ENCODE results near the gene SMO. TPM values are rescaled to one million over a fixed set of nuclear protein-coding genes. Genes with fewer than 3 reads are reported as not detected.
A peak's percentile ranks its signal among the peaks of the same experiment; 100 is the strongest.

SMO gene
- total and polyA plus RNA-seq, 2 experiments from 2014 or later, result 13.1 to 61.5 TPM

GRCh38 chr7:129225931-129226572 is 37.6 kb downstream of the SMO start:
- peak overlapping the region; percentile 9 for H2AFZ ChIP-seq
- peaks cover 8% of the 10 kb centered on the region; the same call in 1 of the 2 replicates for H4K20me1 ChIP-seq (replicated peaks; ENCODE audit: insufficient read depth)
- no peaks in the 10 kb centered on the region for H3K9me3 Mint-ChIP-seq
- no peak for DNase-seq (ENCODE audit: low spot score)
- H3K4me2 ChIP-seq, result peak overlapping the region; percentile 80
- H3K27ac Mint-ChIP-seq, result no peak overlapping the region
- peaks cover 5% of the 10 kb centered on the region for H3K27me3 Mint-ChIP-seq (ENCODE audit: insufficient read depth, low read depth, poor library complexity)
- peaks cover 51% of the 10 kb centered on the region for H3K79me2 ChIP-seq (replicated peaks; ENCODE audit: insufficient read depth)
- no peak for ATAC-seq
- peak overlapping the region; percentile 88 for H3K4me3 Mint-ChIP-seq
- no peaks in the 10 kb centered on the region; the same call in 2 of the 3 replicates for H3K36me3 Mint-ChIP-seq (ENCODE audit: low read depth)
- peaks cover 26% of the 10 kb centered on the region for H3K4me1 Mint-ChIP-seq
- H3F3A ChIP-seq (replicated peaks; ENCODE audit: low read depth), result no peaks in the 10 kb centered on the region
- TF ChIP-seq ZNF462 (CRISPR knock-in tag; IDR thresholded peaks at IDR 0.05), result no peak
- no peak for TF ChIP-seq ZNF331 (CRISPR knock-in tag; IDR thresholded peaks at IDR 0.05; ENCODE audit: low read depth)
- H3K4me1 ChIP-seq (ENCODE audit: insufficient read depth), result peaks cover 20% of the 10 kb centered on the region
- H3K27ac ChIP-seq (ENCODE audit: low read depth), result no peak overlapping the region
- no peaks in the 10 kb centered on the region for H3K36me3 ChIP-seq (ENCODE audit: insufficient read depth)
- H3K27me3 ChIP-seq (ENCODE audit: insufficient read depth), result no peaks in the 10 kb centered on the region
- H3K9me2 ChIP-seq (ENCODE audit: insufficient read depth), result no peaks in the 10 kb centered on the region
- peak overlapping the region; percentile 73 for H3K4me3 ChIP-seq

DNA sequence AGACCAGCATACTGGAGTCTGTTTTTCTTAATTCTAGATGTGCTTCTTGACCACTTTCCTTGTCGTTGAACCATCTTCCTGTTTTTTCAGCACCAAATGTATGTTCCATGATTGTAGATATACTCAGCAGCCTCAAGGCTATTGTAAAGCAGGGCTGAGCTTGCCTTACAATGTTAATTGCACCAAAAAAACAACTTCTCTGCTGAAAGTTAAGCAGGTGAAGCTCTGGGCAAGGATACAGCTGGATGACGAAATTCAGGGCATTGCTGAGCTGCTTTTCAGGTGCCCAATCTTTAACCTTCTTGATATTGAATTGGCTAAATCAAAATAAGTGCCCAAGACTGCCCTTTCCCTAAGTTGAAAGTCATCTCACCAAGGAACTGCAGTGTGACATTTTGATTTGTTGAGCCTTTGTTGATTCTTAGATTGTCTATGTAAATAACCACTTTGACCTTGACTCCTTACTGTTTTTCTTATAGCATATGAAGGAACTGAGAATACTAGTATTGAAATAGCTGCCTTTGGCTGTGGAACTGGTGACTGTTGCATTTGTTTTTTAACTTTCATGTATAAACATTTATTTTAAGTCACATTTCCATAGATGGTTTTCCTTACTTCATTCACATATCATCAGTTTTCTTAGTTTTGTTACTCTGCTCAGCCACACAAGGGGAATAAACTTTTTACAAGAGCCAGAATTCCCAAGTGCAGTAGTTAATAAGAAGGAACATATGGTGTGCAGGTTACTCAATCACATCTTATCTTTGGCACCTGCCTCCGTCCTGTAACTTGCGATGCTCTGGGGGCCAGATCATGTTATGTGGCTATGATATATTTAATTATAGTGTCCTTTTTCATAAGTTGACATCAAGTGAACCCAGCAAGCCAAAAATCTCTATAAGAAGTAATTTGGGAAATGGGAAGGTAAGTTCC is 39.5 kb downstream of the SMO start:
- Histone ChIP-seq H2AFZ (no peak overlapping the region), H4K20me1 (replicated peaks; ENCODE audit: insufficient read depth) (peaks cover 8% of the 10 kb centered on the region; the same call in 1 of the 2 replicates), H3K4me3 (no peak overlapping the region), H3K27ac (ENCODE audit: low read depth) (no peak overlapping the region), H3K36me3 (ENCODE audit: insufficient read depth) (no peaks in the 10 kb centered on the region), H3F3A (replicated peaks; ENCODE audit: low read depth) (no peaks in the 10 kb centered on the region; the same call in 1 of the 2 replicates), H3K4me2 (no peak overlapping the region), H3K4me1 (ENCODE audit: insufficient read depth) (peaks cover 20% of the 10 kb centered on the region), H3K79me2 (replicated peaks; ENCODE audit: insufficient read depth) (peaks cover 65% of the 10 kb centered on the region), H3K9me2 (ENCODE audit: insufficient read depth) (no peaks in the 10 kb centered on the region), H3K27me3 (ENCODE audit: insufficient read depth) (no peaks in the 10 kb centered on the region)
- no peak overlapping the region for H3K4me3 Mint-ChIP-seq
- peaks cover 5% of the 10 kb centered on the region for H3K27me3 Mint-ChIP-seq (ENCODE audit: insufficient read depth, low read depth, poor library complexity)
- TF ChIP-seq ZNF114 (CRISPR knock-in tag; IDR thresholded peaks at IDR 0.05) (no peak), POLR2AphosphoS5 (IDR thresholded peaks at IDR 0.05; ENCODE audit: low read depth) (no peak)
- H3K27ac Mint-ChIP-seq, result no peak overlapping the region
- no peaks in the 10 kb centered on the region for H3K9me3 Mint-ChIP-seq
- peaks cover 24% of the 10 kb centered on the region; the same call in 2 of the 3 replicates for H3K4me1 Mint-ChIP-seq
- DNase-seq (ENCODE audit: low spot score) (no peak), ATAC-seq (no peak)
- H3K36me3 Mint-ChIP-seq (ENCODE audit: low read depth), result no peaks in the 10 kb centered on the region; the same call in 2 of the 3 replicates

Data from GM23338 (cell line).